Stimulated activated naive CD8-positive, alpha-beta T cell treated with anti-CD3 and anti-CD28 coated beads, Interleukin-15, Interleukin-2, amounts not matched to agents 100 U/mL and 50 U/mL, for 24 hours (primary cell): Measurements from ENCODE around the gene SHISA4.
"Not testable (repeated sequence)": the region's sequence is repeated elsewhere in the genome, so short reads cannot be mapped to it uniquely, and the experiment has no call there.

ENCODE experiments used
- ATAC-seq: fragments of 150-1000 bp; cut with Tn5 transposase; one replicate; pipeline ENCODE4 v1.10.0; 2021
- DNase-seq: peaks from one replicate; pipeline ENCODE4 v3.0.0; 2021

The SHISA4 gene, protein sequence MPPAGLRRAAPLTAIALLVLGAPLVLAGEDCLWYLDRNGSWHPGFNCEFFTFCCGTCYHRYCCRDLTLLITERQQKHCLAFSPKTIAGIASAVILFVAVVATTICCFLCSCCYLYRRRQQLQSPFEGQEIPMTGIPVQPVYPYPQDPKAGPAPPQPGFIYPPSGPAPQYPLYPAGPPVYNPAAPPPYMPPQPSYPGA

DNA sequence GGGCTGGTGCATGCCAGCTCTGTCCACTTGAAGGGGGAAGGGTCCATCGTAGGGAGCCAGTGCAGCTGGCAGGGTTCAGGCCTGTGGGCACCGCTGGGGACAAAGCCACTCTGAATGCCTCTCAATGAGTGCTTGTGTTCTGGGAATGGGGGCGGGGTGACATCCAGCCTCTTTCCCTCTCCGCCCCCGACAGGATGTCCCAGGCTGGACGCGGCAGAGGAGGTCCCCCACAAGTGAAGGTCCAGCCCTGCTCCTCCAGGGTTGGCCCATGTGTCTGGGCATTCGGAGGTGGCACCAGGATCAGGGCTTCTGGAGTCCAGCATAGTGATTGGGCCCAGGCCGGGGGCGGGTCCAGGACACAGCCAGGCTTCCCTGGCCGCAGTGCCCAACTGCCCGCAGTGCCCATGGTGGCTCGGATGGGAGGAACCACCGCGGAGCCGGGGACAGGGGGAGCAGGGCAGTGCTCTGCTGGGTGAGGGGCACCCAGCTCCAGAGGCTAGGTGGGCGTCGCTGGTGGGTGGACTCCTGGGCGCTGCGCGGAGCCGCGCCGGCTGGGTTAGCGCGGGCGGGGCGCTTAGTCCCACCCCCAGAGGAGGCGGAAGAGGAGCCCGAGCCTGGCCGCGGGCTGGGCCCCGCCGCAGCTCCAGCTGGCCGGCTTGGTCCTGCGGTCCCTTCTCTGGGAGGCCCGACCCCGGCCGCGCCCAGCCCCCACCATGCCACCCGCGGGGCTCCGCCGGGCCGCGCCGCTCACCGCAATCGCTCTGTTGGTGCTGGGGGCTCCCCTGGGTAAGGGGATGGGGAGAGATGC lies at the start of gene SHISA4:
SHISA4 (plus strand) TSS at position 617 of the 808 bp plus-strand sequence; CDS start at position 714, 97 bp downstream.
- DNase-seq, result peak; percentile 16
- ATAC-seq, result no peak

DNA sequence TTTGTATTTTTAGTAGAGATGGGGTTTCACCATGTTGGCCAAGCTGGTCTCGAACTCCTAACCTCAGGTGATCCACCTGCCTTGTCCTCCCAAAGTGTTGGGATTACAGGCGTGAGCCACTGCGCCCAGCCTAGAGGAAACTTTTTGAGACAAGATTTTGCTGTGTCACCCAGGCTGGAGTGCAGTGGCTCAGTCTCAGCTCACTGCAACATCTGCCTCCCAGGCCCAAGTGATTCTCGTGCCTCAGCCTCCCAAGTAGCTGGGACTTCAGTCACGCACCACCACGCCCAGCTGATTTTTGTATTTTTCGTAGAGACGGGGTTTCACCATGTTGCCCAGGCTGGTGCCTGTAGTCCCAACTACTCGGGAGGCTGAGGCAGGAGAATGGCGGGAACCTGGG lies 49.6 kb upstream of the SHISA4 start:
- ATAC-seq, DNase-seq: not testable (repeated sequence)

DNA sequence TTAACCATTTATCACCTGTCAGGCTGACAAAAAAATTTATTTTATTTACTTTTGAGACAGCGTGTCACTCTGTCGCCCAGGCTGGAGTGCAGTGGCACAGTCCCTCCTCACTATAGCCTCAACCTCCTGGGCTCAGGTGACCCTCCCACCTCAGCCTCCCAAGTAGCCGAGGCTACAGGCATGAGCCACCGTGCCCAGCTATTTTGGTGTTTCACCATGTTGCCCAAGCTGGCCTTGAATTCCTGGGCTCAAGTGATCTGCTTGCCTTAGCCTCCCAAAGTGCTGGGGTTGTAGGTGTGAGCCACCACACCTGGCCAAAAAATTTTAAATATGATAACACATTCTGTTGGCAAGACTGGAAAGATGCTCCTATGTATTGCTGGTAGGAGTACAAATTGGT lies 48.6 kb upstream of the SHISA4 start:
- DNase-seq, result no peak
- ATAC-seq, result no peak

DNA sequence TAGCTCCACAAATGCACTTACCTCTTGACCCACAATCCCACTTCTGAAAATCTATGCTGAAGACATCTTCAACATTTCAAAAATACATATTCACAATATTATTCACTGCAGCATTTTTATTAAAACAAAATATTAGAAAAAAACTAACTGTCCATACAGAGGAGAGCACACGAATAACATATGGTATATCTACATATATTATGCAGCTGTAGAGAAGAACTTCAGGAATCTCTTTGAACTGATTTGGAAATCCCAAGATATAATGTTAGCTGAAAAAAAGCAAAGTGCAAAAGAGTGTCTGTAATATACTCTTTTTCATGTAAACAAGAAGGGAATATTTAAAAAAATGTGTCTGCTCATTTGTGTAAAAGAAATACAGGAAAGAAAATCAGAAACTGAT lies 48.2 kb upstream of the SHISA4 start:
- no peak for DNase-seq
- ATAC-seq, result no peak

DNA sequence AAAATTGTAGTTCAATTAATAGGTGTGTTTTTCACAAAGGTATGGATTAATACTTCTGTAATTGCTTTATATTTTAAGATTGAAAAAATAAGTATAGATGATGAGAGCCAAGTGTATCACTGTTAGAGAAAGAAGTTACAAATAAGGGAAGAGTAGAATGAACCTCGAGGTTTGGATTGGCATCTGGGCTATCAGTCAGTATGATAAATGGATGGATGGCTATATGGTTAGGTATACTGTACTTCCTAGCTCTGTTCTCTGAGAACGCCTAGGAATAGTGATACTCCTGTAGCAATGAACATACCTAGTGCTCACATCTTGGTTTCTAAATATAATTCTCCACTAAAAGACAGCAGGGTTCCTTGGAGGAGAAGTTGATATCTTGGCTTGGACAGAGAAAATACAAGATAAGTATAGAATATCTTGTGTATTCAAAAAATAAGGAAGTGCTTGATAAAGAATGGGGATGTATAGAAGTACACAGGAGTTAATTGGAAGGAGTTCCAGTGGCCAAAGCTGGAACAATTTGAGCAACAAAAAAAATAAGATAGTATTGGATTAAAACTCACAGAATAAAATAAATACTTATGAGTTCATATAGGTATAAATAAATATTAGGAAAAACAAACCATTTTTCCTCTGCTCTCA lies 47.3 kb upstream of the SHISA4 start:
- no peak for ATAC-seq

DNA sequence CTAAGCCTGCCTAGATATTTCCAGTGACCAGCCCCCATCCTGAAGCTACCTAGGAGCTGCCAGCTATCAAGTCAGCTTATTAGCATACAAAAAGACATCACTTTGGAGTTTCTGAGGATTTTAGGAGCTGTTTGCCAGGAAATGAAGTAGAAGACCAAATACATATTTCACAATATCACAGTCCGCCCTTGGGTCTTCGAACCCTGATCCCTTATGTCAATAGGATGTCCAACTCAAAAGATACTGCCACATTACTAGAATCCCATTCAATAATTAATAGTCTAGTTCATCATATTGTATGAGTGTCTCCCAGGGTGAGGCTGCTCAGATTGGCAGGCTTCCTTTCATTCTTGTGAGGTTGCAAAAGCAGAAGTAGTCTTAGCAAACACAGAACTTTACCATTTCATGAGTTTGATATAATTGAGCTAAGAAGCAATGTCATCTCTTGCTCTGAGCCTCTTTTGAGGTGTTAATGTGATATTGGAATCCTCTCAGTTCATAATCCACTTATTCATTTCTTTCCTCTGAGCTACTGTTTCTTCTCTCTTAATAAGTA lies 46.1 kb upstream of the SHISA4 start:
- no peak for ATAC-seq

More for the DNA sequence above, 47.3 kb upstream of the SHISA4 start:
- no peak for DNase-seq

DNA sequence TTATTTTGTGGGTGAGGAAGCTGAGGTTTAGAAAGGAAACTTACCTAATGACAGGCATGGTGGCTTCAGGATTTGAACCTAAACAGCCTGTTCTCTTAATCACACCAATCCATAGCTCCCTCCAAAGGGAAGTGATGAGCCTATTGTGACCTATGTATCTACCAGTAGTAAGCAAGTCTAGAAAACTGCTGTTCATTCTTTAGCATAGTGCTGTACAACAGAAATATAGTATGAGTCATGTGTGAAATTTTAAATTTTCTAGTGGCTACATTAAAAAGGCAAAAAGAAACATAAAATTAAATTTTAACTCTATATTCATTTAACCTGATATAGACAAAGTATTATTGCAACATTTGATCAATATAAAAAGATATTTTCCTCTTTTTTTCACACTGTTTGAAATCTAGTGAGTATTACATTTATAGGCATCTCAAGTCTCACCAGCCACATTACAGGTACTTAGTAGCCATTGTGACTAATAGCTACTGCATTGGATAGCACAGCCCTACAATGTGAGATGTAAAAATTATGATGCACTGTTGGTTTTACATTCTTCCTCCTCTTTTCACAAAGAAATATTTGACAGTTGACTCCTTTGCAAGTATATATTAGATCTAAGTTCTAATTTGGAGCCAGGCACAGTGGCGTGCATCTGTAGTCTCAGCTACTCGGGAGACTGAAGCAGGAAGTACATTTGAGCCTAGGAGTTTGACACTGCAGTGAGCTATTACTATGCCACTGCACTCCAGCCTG lies 43.2 kb upstream of the SHISA4 start:
- DNase-seq (no peak), ATAC-seq (peak; percentile 68)

More for the DNA sequence above, 46.1 kb upstream of the SHISA4 start:
- no peak for DNase-seq

DNA sequence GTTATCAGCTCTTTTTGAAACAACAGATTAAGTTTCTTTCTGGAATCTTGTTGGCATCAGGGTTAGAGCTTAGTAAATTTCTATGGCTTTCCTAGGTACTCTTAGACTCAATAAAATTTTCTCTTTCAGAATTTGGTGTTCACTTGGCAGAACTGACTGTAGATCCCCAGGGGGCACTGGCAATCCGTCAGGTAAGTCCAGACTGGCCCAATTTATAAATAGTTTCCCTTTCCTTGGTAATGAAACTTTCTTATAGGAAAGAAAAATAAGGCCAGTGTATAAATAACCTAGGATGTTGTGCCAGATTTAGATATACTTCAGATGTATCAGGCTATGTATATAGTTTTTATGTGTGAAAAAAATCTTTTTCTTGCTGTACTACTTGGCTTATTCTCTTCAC lies 41.5 kb upstream of the SHISA4 start:
- DNase-seq (no peak), ATAC-seq (no peak)

DNA sequence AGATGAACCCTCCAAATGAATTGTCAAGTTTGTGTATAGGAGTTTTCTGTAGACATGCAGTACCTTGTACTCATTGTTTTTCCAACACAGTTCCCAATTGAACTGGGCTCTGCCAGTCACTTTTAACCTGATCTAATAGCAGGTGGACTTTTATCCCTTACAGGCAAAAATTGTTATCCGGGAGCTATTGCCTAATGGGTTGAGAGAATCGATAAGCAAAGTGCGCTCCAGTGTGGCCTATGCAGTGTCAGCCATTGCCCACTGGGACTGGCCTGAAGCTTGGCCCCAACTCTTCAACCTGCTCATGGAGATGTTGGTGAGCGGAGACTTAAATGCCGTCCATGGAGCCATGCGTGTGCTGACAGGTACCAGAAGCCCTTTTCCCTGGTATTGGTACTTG lies 40.5 kb upstream of the SHISA4 start:
- DNase-seq, result no peak
- ATAC-seq, result no peak

DNA sequence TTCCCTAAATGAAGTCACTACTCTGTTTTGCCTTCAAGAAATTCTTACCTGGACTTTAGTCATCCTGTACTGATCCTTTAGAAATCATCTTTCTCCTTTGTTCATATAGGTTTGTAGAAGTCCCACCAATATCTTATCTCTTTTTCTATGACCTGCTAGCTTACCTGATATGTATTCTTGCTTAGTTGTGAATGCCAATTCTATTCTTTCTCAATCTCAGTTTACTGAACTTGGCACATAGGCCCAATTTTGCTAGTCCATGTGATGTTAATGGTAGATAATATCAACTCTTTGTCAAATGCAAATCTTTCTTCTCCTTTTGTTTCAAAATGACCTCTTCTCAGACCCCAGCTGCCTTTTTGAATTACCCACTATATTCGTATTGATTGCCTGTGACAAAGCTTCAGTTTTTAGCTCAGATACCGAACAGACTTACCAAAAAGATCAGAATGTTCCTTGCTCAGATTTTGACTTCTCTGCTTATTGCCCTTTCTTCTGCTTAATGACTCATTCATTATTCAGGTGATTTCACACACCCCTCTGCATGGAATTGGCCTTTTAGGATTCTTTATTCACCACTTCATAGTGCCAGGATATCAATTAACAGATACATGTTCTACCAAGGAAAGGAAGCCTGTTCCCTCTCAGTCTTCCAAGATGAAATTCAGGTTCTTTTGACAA lies 39.2 kb upstream of the SHISA4 start:
- ATAC-seq (no peak), DNase-seq (no peak)

DNA sequence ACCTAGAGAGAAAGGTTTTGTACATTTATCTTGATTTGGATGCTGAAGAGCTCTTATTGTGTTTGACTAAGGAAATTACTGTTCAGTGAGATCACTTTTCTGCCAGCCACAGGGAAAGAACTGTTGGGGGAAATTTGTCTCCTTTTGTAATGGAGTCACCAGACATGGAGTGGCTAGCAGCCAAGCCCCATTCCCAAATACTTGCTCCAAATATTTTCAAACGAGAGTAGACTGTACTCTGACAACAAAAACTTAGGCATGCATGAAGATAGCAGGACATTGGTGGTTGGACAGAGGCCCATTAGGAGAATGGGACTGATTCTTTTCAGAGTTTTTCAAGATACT lies 38.7 kb upstream of the SHISA4 start:
- no peak for DNase-seq
- no peak for ATAC-seq

DNA sequence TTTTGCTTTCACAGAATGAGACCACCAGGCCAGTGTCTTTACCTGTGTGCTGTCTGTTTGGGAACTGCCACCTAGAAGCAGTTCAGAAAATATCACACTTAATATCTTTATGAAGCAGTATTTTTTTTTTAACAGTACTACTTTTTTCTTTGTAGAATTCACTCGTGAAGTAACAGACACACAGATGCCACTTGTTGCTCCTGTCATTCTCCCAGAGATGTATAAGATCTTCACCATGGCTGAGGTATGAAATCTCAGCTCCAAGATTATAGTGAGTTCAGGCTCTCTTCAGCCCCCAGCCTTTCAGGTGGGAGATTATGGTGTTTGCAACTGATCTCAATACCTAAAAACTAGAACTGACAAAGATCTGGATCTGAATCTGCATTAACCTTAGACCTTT lies 36.7 kb upstream of the SHISA4 start:
- DNase-seq (no peak), ATAC-seq (no peak)

DNA sequence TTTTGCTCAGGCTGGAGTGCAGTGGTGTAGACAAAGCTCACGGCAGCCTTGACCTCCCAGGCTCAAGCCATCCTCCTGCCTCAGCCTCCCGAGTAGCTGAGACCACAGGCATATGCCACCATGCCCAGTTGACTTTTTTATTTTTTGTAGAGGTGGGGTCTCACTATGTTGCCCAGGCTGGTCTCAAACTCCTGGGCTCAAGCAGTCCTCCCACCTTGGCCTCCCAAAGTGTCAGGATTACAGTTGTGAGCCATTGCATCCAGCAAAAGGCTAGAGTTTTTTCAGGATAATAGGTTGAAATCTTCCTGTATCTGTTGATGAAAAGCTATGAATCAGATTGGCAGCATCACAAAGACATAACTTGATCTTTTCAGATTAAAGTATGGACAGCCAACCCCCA lies 32.0 kb upstream of the SHISA4 start:
- ATAC-seq, DNase-seq: not testable (repeated sequence)

DNA sequence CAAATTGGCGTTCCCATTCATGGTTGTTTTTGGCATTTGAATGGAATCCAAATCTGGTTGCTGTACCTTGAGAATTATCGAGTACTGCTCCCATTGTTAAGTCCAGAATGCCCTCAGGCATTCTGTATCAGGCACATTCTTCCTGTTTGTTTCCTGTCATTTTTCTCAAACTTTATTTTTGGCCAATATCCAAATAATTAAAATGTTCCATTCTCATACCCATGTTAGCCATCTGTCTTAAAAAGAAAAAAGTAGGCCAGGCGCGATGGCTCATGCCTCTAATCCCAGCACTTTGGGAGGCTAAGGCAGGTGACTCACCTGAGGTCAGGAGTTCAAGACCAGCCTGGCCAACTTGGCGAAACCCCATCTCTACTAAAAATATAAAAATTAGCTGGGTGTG lies 29.3 kb upstream of the SHISA4 start:
- DNase-seq, result no peak
- no peak for ATAC-seq

DNA sequence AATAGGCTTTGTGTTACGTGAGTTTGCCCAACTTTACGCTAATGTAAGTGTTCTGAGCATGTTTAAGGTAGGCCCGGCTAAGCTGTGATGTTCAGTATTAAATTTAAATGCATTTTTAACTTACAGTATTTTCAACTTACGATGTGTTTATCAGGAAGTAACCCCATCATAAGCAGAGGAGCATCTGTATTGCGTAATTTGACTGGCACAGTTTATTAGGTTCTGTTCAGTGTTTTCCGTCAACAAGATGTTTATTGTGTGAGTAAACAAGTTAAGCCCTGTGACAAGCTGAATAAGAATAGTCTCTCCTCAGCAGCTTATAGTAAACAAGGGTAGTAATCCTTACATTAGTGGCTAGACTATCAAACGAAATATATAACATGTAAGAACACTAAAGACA lies 27.2 kb upstream of the SHISA4 start:
- ATAC-seq, result no peak
- DNase-seq, result no peak

DNA sequence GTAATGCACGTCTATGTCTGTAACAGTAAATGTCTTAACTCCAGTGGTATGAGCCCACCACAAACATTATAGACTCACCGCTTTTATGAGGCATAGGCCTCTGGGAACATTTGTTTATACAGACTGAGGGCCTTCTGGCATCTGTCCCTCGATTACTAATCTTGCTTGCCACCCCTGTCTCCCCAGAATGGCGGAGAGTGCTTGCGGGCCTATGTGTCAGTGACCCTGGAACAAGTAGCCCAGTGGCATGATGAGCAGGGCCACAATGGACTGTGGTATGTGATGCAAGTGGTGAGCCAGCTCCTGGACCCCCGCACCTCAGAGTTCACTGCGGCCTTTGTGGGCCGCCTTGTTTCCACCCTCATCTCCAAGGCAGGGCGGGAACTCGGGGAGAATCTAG lies 18.3 kb upstream of the SHISA4 start:
- ATAC-seq (no peak), DNase-seq (no peak)

DNA sequence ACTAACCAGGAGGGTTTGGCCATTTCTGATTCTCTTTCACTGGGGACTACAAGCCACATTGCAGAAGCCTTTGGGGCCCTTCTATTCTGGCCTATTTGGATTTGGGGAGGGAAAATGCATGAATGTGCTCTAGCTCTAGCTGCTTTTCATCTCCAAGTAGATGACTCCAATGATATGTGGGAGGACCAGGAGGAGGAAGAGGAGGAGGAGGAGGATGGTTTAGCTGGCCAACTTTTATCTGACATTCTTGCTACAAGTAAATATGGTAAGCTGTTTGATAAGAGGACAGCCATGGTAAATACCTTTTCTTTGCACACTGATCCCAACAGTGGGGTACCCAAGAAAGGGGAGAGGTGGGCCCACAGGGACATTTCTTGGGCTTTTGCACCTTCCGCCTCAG lies 14.0 kb upstream of the SHISA4 start:
- DNase-seq, result no peak
- ATAC-seq, result no peak

DNA sequence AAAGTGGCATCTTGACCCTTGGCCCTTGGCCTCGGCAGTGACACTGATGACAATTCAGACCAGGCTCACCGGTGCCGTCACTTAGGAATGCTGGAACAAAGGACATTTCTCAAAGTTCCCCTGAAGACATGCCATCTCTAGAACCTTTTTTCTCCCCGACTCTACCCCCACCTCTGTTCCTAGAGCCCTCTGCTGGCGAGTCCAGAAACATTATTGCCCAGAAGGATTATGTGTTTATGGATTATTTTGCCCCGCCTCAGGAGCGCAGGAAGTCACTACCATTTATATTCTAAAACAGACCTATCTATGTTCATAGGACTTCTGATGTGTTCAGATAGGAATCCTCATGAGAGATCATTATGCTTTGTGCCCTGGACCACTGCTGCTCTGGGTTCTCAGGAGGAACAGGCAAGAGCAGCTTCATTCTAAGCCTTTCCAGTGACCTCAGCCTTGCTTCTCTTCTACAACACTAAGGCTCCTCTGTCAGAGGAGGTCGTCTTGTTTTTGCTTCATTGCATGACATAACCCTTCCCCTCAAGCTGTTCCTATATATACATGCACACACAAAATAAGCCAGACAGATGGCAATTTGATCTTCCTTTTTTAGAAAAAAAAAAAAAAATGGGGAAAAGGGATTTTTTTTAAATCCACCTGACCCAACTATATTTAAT lies 12.4 kb upstream of the SHISA4 start:
- DNase-seq, result no peak
- ATAC-seq, result no peak

DNA sequence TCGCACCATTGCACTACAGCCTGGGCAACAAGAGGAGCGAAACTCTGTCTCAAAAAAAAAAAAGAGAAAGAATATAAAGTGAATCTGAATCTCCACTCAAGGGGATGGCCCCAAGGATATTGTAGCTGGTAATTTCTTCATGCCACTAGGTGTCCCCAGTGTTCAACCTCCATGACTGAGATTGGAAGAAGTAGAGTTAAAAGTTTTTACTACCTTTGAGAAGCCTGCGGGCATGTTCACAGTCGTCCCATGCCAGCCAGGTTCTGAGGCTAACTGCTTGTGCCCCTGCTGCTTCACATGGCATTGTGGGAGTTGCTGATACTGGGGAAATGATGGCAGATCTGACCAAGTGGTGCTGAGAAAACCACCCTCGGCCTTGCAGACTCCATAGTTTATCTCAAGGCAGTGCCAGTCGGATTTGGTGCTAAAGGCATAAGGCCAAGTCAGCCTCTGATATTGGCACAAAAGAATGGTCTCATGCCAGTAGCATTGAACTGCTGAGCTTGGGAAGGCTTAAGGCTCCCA lies 10.8 kb upstream of the SHISA4 start:
- ATAC-seq, result peak; percentile 41
- no peak for DNase-seq

DNA sequence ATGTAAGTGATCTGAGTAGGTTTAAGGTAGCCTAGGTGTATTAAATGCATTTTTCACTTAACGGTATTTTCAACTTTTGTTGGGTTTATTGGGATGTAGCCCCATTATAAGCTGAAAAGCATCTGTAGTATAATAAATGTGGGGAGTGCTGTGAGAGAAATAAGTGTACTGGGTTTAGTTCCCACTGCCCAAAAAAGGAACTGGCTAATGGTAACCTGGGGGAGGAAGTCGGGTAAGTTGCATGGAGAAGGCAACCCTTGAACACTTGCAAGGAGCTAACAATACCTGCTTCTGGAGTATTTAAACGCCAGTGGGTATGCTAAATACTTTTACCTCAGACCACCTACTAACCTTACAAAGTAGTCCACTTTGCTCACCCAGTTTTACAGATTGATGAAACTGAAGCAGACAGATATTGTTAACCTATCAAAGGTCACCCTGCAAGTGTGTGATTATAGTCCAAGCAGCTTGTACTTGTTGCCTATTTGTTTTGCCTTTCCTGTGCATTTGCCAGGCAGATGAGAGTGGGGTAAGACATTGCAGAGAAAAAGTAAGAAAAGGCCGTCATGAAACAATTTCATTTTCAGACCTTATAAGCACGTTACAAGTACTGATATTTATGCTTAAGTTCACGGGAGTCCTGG lies 7.6 kb upstream of the SHISA4 start:
- ATAC-seq (no peak), DNase-seq (no peak)
